ENCODE results near the gene B4GALT1. TPM values are rescaled to one million over a fixed set of nuclear protein-coding genes. Genes with fewer than 3 reads are reported as not detected.

The B4GALT1 gene
- polyA plus RNA-seq, 6 donors from 2014 or later: 30.4 to 112 (median 72.8) TPM

GRCh38 chr9:33136721-33137670 is 30.1 kb downstream of the B4GALT1 start:
- DNase-seq: no peak
- Mint-ChIP-seq H3K9me3 (no peaks in the 10 kb centered on the region), H3K4me1 (peaks cover 71 to 87% (median 77%) of the 10 kb centered on the region in 3 donors), H3K27ac (peak overlapping the region; percentile 81 to 99 (median 94)), H3K27me3 (no peaks in the 10 kb centered on the region), H3K4me3 (peak overlapping the region; percentile 34 to 90 (median 78)), H3K36me3 (peaks cover 0 to 2% of the 10 kb centered on the region in 2 donors)
- no peak for ATAC-seq (ENCODE audit: low read depth in 2 of 2)

- DNase-seq (peak; percentile 29), ATAC-seq (ENCODE audit: low read depth in 2 of 2) (peak; percentile 47 to 54)
- Mint-ChIP-seq H3K27me3 (no peaks in the 10 kb centered on the region), H3K4me3 (peak overlapping the region; percentile 40 to 86 (median 74)), H3K27ac (peak overlapping the region; percentile 90 to 99 (median 96)), H3K4me1 (peaks cover 72 to 85% (median 76%) of the 10 kb centered on the region in 3 donors), H3K36me3 (peaks cover 0 to 17% of the 10 kb centered on the region in 2 donors), H3K9me3 (no peaks in the 10 kb centered on the region)
Measured at GRCh38 chr9:33135470-33135958, 31.6 kb downstream of the B4GALT1 start.

GRCh38 chr9:33135031-33135461 is 32.1 kb downstream of the B4GALT1 start:
- H3K27me3 Mint-ChIP-seq: no peaks in the 10 kb centered on the region
- ATAC-seq (ENCODE audit: low read depth in 2 of 2) (no peak), DNase-seq (no peak)
- H3K27ac Mint-ChIP-seq: peak overlapping the region; percentile 50 to 99 (median 92)
- peaks cover 0 to 21% of the 10 kb centered on the region in 2 donors for H3K36me3 Mint-ChIP-seq
- H3K4me1 Mint-ChIP-seq: peaks cover 75 to 85% (median 78%) of the 10 kb centered on the region in 3 donors
- peak overlapping the region in 7 of 8 donors; percentile 40 to 86 (median 70) for H3K4me3 Mint-ChIP-seq
- H3K9me3 Mint-ChIP-seq: no peaks in the 10 kb centered on the region

GRCh38 chr9:33133186-33133585 is 34.0 kb downstream of the B4GALT1 start:
- Mint-ChIP-seq H3K27ac (peak overlapping the region in 5 of 6 donors; percentile 50 to 99 (median 78)), H3K36me3 (peaks cover 0 to 27% of the 10 kb centered on the region in 2 donors)

DNA sequence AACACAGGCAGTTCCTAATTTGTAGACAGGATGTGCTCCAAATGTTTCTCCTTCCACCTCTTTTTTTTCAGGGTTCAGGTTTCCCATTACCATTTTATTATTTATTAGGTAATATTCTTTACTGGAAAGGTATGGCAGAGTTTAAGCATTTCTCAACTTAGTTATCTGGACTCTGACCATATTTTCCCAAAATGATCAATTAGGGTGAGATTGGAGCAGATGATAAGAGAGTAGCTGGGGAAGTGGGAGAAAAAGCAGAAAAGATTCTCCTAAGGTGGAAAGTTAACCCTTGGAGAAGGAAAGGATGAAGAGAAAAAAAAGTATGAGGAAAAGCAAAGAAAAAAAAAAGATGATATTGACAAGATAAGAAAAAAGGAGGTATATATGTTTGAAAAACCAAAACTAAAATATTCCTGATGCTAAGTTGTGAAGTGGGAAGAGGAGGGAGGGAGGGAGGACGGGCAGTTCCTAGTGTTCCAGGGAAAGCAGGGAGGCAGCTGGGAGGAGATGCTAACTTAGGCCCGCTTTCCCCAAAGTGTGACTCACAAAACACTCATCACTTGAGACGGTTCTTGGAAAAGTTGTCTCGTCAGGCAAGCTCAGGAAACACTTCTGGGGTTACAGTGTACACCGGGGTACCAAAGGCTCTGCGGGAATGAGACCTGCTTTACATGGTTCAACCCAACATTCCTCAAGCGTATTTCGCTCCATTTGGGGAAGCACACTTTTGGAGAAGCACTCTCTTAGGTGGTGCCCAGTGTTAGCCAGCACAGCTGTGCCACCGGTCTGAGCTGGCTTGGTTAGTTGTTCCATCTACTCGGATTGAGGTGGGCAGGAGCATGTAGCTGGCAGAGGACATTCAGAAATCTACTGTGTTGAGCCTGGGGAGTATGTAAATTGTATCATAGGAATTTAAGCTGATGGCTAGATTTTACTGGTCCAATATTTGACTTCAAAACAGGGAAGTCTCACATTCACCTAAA is 35.1 kb downstream of the B4GALT1 start:
- DNase-seq (no peak), ATAC-seq (ENCODE audit: low read depth in 2 of 2) (no peak)
- Mint-ChIP-seq H3K4me1 (peaks cover 74 to 85% (median 77%) of the 10 kb centered on the region in 3 donors), H3K27ac (peak overlapping the region; percentile 30 to 99 (median 78)), H3K4me3 (peak overlapping the region in 1 of 8 donors; percentile 32), H3K9me3 (no peaks in the 10 kb centered on the region), H3K27me3 (no peaks in the 10 kb centered on the region), H3K36me3 (peaks cover 7 to 37% of the 10 kb centered on the region in 2 donors)

More at GRCh38 chr9:33133186-33133585, 34.0 kb downstream of the B4GALT1 start:
- Mint-ChIP-seq H3K4me1 (peaks cover 74 to 85% (median 76%) of the 10 kb centered on the region in 3 donors), H3K9me3 (no peaks in the 10 kb centered on the region), H3K4me3 (no peak overlapping the region), H3K27me3 (no peaks in the 10 kb centered on the region)
- DNase-seq: no peak
- no peak for ATAC-seq (ENCODE audit: low read depth in 2 of 2)

- Mint-ChIP-seq H3K27me3 (no peaks in the 10 kb centered on the region), H3K36me3 (peaks cover 7 to 37% of the 10 kb centered on the region in 2 donors), H3K4me1 (peaks cover 71 to 85% (median 73%) of the 10 kb centered on the region in 3 donors), H3K4me3 (peak overlapping the region in 1 of 8 donors; percentile 32), H3K27ac (peak overlapping the region; percentile 66 to 99 (median 96)), H3K9me3 (no peaks in the 10 kb centered on the region)
- ATAC-seq (ENCODE audit: low read depth in 2 of 2) (no peak), DNase-seq (no peak)
Measured at GRCh38 chr9:33130961-33131789, 36.0 kb downstream of the B4GALT1 start.

DNA sequence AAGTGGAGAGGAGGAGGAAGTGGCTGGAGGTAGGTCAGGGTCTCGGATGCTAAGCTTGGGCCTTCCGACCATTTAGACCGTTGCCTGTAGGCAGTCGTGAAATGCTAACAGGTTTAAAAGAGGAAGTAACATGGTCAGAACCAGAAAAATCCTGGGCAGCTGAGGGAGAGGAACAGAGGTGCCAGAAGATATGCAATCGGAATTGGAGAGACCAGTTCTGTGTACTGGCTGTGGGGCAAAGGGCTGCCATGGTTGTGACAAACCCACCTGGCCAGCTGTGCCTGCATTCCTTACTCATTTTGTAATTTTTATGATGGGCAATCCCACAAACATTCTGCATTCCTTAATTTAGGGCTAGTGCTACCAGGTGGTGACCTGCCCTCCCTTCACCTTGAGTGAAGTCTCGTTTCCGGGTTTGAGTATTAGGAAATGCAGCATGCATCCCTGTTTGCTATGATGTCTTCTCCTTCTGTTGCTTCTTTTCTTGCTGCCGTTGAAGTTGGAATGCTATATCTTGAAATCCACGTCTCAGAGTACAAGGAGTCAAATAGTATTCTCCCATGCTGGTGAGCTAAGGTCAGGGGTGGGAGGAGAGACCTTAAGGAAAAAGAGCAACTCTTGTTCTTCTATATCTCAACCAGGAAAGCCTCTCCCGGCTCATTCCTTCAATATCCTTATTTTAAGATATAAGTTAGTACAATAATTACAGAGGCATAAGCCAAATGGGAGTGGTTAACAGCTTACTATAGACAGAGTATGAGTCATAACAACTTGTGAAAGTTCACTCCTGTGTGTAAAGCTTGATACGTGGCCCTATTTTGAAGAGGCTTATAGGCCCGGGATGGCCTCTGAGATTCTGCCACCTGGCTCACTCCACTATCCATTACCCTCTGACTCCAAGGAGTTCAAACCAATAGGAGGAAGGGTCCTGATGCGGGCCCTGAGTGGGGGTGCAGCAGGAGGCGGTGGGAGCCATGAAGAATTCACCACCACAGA is 37.0 kb downstream of the B4GALT1 start:
- Mint-ChIP-seq H3K9me3 (no peaks in the 10 kb centered on the region), H3K36me3 (peaks cover 7 to 37% of the 10 kb centered on the region in 2 donors)
- peak; percentile 46 for DNase-seq

GRCh38 chr9:33129251-33129885 is 37.8 kb downstream of the B4GALT1 start:
- H3K4me3 Mint-ChIP-seq: peak overlapping the region; percentile 0 to 83 (median 70)

More for the DNA sequence above, 37.0 kb downstream of the B4GALT1 start:
- peak; percentile 15 to 16 for ATAC-seq (ENCODE audit: low read depth in 2 of 2)
- H3K4me1 Mint-ChIP-seq: peaks cover 70 to 85% (median 71%) of the 10 kb centered on the region in 3 donors
- peak overlapping the region; percentile 2 to 83 (median 72) for H3K4me3 Mint-ChIP-seq
- peak overlapping the region; percentile 92 to 99 (median 97) for H3K27ac Mint-ChIP-seq
- H3K27me3 Mint-ChIP-seq: no peaks in the 10 kb centered on the region

DNA sequence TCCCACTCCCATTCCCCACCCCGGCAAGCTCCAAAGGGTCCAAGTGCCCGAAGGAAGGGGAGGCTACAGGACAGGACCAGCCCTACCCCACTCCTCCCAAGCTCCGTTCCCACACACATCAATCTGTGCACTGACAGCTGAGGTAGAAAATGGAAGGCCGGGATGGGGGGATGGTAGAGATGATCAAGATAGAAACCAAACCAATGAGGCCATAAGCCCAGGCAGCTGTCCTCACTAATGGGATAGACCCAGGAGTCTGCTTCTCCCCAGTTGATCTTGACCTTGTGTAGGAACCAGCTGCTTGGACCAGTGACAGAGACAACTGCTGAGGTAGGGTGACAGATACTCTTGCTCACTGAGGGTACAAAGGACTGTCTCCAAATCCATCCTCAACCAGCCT is 38.6 kb downstream of the B4GALT1 start:
- no peak for ATAC-seq (ENCODE audit: low read depth in 2 of 2)
- Mint-ChIP-seq H3K4me3 (peak overlapping the region in 5 of 8 donors; percentile 13 to 68 (median 58)), H3K36me3 (peaks cover 7 to 37% of the 10 kb centered on the region in 2 donors), H3K4me1 (peaks cover 79 to 88% (median 79%) of the 10 kb centered on the region in 3 donors), H3K9me3 (no peaks in the 10 kb centered on the region), H3K27me3 (no peaks in the 10 kb centered on the region), H3K27ac (peak overlapping the region in 4 of 6 donors; percentile 95 to 99 (median 97))
- no peak for DNase-seq

More at GRCh38 chr9:33129251-33129885, 37.8 kb downstream of the B4GALT1 start:
- H3K4me1 Mint-ChIP-seq: peaks cover 75 to 87% (median 75%) of the 10 kb centered on the region in 3 donors
- no peaks in the 10 kb centered on the region for H3K9me3 Mint-ChIP-seq
- ATAC-seq (ENCODE audit: low read depth in 2 of 2): no peak
- H3K27ac Mint-ChIP-seq: peak overlapping the region; percentile 92 to 99 (median 97)
- H3K27me3 Mint-ChIP-seq: no peaks in the 10 kb centered on the region
- peaks cover 7 to 37% of the 10 kb centered on the region in 2 donors for H3K36me3 Mint-ChIP-seq
- no peak for DNase-seq

GRCh38 chr9:33127881-33128280 is 39.3 kb downstream of the B4GALT1 start:
- H3K27me3 Mint-ChIP-seq: no peaks in the 10 kb centered on the region
- peak overlapping the region; percentile 89 to 100 (median 100) for H3K27ac Mint-ChIP-seq
- peaks cover 78 to 88% (median 82%) of the 10 kb centered on the region in 3 donors for H3K4me1 Mint-ChIP-seq
- DNase-seq (no peak), ATAC-seq (ENCODE audit: low read depth in 2 of 2) (no peak)
- no peaks in the 10 kb centered on the region for H3K9me3 Mint-ChIP-seq
- peaks cover 7 to 37% of the 10 kb centered on the region in 2 donors for H3K36me3 Mint-ChIP-seq
- H3K4me3 Mint-ChIP-seq: peak overlapping the region in 6 of 8 donors; percentile 10 to 75 (median 30)

All from naive B cell (primary cell).